GM12801 (cell line): ENCODE results near the gene ZBTB7C.

Experiments used
- TF ChIP-seq, protein P1 (sequence below): IDR thresholded peaks from one replicate; pipeline ENCODE4 v1.5.1; 2011; ENCODE audit warnings: control low read depth; ENCODE audit not compliant: insufficient read length; ENCODE audit errors: extremely low read depth

Gene ZBTB7C

DNA sequence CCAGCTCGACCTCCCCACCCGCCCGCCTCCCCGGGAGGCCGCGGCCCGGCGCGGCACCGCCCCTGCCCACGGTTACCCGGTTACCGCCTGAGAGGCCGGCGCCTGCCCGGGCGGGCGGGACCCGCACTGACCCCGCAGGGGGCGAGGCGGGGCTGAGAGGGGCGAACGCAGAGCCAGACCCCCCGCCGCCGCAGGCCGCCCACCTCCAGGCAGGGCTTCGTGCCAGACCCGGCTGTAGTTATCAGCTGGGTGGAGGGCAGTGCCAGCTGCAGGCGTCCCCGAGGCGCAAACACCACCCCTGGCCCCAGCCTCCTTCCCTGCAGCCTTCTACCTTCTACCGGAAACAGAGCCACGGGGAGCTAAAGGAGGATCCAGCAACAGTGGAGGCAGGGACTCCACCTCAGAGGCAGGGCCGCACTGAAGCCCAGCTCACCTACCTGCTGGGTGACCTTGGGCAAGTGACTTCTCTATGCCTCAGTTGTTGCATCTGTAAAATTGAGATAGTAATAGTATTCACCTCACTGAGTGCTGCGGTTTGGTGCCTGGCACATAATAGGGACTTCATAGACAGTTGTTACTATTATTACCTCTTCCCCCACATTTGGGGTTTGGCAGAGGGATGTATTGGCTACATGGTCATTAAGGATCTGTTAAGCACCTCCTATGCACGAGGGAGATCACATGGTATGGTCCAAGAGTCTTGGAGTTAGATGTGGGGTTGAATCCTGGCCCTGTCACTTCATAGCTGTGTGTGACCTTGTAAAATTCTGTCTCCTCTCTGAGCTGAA is 247.1 kb downstream of the ZBTB7C start:
- TF ChIP-seq, protein P1, sequence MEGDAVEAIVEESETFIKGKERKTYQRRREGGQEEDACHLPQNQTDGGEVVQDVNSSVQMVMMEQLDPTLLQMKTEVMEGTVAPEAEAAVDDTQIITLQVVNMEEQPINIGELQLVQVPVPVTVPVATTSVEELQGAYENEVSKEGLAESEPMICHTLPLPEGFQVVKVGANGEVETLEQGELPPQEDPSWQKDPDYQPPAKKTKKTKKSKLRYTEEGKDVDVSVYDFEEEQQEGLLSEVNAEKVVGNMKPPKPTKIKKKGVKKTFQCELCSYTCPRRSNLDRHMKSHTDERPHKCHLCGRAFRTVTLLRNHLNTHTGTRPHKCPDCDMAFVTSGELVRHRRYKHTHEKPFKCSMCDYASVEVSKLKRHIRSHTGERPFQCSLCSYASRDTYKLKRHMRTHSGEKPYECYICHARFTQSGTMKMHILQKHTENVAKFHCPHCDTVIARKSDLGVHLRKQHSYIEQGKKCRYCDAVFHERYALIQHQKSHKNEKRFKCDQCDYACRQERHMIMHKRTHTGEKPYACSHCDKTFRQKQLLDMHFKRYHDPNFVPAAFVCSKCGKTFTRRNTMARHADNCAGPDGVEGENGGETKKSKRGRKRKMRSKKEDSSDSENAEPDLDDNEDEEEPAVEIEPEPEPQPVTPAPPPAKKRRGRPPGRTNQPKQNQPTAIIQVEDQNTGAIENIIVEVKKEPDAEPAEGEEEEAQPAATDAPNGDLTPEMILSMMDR = no peak

DNA sequence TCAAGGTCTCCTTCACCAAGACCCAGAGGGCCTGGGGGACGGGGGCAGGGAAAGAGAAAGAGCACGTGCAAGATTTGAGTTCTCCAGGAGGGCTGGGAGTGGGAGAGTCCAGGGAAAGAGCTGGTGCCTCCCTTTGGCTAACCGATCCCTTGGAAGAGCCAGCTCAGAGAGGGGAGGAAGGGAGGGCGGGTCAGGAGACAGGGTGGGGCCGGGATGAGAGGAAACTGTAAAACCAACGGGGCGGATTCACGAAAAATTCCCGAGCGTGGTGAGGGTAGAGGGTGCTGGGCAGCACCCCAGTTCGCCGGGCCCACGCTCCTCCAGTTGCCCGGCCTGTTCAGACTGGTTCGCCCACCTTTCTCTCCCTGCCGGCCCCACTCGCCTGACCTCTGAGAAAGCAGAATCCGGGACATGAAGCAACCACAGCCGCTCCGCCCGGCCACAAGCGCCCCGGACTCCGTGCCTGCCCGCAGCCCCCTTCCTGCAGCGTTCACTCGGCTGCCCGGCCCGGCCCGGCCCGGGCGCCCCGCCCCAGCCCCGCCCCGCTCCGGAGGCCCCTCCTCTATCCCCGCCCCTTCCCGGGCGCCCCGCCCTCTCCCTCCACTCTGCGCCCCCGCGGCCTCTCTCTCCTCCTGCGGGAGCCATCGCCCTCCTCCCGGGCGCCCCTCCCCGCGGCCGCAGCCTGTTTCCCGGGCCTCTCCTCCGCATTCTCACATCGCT is 247.8 kb downstream of the ZBTB7C start:
- TF ChIP-seq, protein P1 = no peak

DNA sequence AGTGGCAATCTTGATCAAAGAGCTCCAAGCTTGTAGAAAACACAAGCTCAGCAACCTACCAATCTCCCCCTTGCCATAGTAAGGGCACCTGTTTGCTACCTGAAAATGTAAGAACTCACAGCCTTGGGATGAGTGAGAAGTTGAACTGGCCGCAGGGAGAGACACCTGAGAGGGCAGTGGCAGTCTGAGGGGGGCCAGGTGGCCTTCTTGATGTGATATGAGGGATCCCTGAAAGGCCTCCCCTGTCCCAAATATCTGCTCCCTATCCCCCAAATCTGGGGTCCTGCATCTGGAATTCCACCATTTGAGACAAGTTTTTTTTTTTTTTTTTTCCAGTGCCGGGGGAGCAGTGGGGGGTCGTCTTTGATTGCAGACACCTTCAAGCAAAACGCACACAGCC is 248.6 kb downstream of the ZBTB7C start:
- TF ChIP-seq, protein P1 = no peak

- TF ChIP-seq, protein P1 = no peak
These were observed 249.4 kb downstream of the ZBTB7C start for GRCh38 chr18:48159816-48160215.

DNA sequence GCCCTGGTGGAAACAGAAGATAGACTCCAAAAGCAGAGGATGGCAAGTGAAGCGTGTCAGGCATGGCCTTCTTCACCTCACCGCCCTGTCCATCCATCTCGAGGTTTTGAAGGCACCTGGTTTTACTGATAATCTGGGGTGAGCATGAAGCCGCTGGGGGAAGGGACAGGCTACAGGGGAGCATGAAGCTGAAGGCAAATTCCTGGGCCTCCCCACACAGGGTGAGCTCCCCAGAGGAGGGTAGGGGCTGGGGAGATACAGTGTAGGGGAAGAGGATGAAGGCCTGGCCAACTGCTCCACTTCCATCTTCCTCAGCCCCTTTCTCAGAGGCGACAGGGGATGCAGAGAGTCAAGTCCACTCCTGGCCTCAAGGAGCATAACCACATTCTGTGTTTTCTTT is 250.5 kb downstream of the ZBTB7C start:
- TF ChIP-seq, protein P1 = no peak

- TF ChIP-seq, protein P1 = no peak
These were observed 251.2 kb downstream of the ZBTB7C start for GRCh38 chr18:48157956-48158355.

DNA sequence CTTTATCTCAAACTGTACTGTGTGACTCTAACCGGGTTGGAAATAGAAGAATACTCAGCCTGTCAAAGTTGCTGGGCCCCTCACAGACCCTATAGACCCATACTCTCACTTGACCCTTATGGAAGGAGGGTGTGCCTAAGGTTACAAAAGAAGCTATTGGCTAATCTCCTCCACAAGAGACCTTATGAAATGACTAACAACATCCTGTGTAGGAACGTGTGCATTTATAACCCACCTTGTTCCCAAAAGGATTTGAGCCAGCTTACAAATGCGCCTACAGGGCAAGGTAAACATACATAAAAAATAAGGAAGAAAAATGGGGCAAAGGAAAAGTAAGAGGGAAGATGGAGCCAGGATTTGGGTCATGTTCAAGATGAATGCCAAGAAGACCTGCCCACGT is 253.3 kb downstream of the ZBTB7C start:
- TF ChIP-seq, protein P1 = no peak
